GM12872 (cell line): Measurements from ENCODE around the gene B3GAT1.
A peak's percentile ranks its signal among the peaks of the same experiment; 100 is the strongest.

Source experiments
- CTCF ChIP-seq: IDR thresholded peaks from 3 replicates; pipeline ENCODE4 v1.5.1; 2011; ENCODE audit warnings: low read depth, mild to moderate bottlenecking, low read length, moderate library complexity; ENCODE audit not compliant: insufficient read depth

B3GAT1 gene

GRCh38 chr11:134391656-134392055 lies 20.4 kb downstream of the B3GAT1 start:
- no peak for TF ChIP-seq CTCF

DNA sequence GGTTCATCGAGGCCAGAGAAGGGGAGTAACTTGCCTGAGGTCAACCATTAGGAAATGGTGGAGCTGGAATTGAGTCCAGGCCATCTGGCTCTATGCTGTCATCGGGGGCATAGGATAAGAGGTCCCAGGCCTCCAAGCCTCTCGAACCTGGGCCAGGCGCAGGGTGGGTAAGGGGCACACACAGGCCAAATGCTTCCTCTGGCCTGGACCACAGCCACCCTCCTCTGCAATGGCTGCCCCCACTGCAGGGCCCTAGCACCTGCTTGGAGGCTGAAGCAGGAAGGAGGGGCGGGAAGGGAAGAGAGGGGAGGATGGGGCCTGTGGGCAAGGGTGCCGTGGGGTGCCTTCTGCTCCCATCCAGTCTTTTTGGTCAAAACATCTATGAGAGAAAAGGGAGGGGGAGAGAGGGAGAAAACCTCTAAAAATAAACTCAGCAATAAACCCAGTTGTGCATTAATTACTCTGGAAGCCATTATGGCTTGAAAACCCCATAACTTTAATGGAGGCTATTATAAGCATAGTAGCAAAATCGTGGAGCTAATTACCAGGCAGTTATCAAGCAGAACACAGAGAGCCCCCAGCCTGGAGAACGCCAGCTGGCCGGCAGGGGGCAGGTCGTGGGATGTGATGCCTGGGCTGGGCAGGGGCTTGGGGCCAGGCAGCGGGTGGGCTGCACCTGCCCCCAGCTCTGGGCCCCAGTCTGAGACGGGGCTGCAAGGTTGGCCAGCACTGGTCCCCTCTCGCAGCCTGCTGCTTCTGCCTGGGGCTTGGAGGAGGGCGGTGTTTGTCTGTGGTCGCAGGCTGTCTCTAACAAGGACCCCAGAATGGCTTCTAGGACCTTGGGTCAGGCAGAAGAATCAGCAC lies 21.1 kb downstream of the B3GAT1 start:
- TF ChIP-seq CTCF: 0 out of 3 replicates have a peak, but pooled peaks have one; percentile 19

DNA sequence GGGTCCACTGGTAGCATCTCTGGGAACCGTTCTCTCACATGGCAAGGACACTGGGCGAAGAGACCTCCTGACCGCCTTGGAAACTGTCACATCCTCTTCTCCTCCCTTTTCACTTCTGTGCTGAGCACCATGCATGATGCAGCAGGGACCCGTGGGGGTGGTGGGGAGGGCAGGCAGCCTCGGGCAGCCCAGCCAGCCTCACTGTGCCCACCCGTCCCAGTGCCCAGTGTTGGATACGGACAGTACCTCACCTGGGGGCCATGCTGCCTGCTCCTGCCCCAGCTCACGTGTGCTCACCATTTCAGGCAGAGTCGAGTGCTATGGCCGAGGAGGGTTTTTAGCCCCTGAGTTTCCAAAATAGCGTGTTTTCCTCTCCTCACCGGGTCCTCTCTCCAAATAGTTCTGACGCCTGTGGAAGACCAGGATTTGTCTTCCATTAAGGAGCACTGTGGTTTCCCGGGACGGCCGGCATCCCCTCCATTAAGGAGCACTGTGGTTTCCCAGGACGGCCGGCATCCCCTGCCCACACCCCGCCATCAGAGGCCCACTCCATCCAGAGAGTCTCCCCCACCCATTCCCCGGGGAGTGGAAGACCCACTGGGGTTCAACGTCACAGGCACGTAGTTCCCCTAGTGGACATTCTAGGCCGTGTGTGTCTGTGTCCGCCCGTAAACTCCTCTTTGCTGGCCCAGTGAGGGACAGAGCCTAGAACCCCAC lies 22.4 kb downstream of the B3GAT1 start:
- TF ChIP-seq CTCF: no peak

- no peak for TF ChIP-seq CTCF
Measured at GRCh38 chr11:134388590-134388989, 23.5 kb downstream of the B3GAT1 start.

DNA sequence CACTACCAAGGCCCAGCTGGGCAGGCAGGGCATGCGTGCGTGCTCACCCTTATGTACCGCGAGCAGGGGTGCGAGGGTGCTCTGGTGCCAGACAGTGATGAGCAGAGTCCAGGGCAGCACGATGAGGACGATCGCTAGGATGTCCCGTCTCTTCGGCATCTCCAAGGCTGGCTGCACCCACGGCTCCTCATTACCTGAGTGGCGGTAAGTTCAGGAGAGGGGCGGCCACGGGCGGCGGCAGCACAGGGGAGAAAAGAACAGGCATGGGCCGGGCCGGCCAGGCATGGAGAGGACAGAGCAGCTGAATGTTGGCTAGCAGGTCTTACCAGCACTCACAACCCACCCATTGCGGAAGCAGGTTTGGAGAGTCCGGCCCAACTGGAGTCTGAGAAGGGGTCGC lies 24.5 kb downstream of the B3GAT1 start:
- TF ChIP-seq CTCF: no peak

DNA sequence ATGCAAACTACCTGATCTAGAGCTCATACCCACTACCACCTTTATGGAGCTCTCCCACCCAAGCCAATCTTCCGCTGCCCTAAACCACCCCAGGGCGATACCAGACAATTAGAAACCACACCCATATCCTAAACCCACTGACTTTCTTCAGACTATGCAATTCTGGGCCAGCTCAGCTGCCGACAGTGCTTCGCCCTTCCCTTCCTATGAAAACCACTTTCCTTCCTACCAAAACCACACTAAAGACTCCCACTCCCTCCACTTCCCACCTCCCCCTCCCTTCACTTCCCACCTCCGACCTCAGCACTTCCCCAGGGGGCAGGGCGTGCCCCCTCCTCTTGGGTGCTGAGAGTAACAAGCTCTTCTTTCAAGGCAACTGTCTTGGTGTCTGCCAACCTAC lies 25.1 kb downstream of the B3GAT1 start:
- TF ChIP-seq CTCF: no peak

- no peak for TF ChIP-seq CTCF
Measured at GRCh38 chr11:134385774-134386565, 26.1 kb downstream of the B3GAT1 start.
